Tibial nerve (tissue), 4 donors: ENCODE measurements around the gene RNF130. TPM values are rescaled to one million over a fixed set of nuclear protein-coding genes. Genes with fewer than 3 reads are reported as not detected.
"Not testable (repeated sequence)": the region's sequence is repeated elsewhere in the genome, so short reads cannot be mapped to it uniquely, and the experiment has no call there.

Experiments used
- DNase-seq, 2 donors: peaks; one replicate each; pipeline ENCODE4 v3.0.0-alpha.2; 2019; ENCODE audit warnings: low spot score in 2 of 2
- H3K27ac ChIP-seq, 4 donors: fragments of 200-600 bp; sonication (generic) in 3 of 4; one replicate each; pipeline ENCODE4 v1.5.1; 2017 to 2019; ENCODE audit warnings: mild to moderate bottlenecking in 1 of 4
- H3K27me3 ChIP-seq, 2 donors: fragments of 200-600 bp; sonication (generic) in 1 of 2; one replicate each; pipeline versions ENCODE4 v1.5.1 to v1.6.0; 2017 to 2019
- H3K36me3 ChIP-seq, 3 donors: fragments of 200-600 bp; sonication (generic); one replicate each; pipeline ENCODE4 v1.5.1; 2018 to 2019
- H3K4me1 ChIP-seq, 4 donors: fragments of 200-600 bp; sonication (generic) in 3 of 4; one replicate each; pipeline ENCODE4 v1.5.1; 2017 to 2019
- H3K4me3 ChIP-seq, 4 donors: fragments of 200-600 bp; sonication (generic) in 3 of 4; one replicate each; pipeline ENCODE4 v1.5.1; 2017 to 2019; ENCODE audit warnings: mild to moderate bottlenecking in 1 of 4, moderate library complexity in 1 of 4
- H3K9me3 ChIP-seq, 4 donors: fragments of 200-600 bp; sonication (generic) in 3 of 4; one replicate each; pipeline ENCODE4 v1.5.1; 2017 to 2019
- CTCF ChIP-seq, 5 experiments: fragments of 200-600 bp in 3 of 5; fragments of 450-650 bp in 2 of 5; sonication (generic) in 3 of 5; IDR thresholded peaks; one replicate each; pipeline ENCODE4 v1.5.1; 2016 to 2019; ENCODE audit warnings: antibody characterized with exemption in 5 of 5, mild to moderate bottlenecking in 3 of 5, moderate library complexity in 2 of 5
- EP300 ChIP-seq, 2 donors: sonication (generic); formaldehyde crosslinking; IDR thresholded peaks; one replicate each; pipeline ENCODE4 v1.6.1; 2017; ENCODE audit warnings: antibody characterized with exemption in 2 of 2, mild to moderate bottlenecking in 1 of 2
- POLR2A ChIP-seq, 2 donors: fragments of 450-650 bp; IDR thresholded peaks; one replicate each; pipeline ENCODE4 v1.6.1; 2017; ENCODE audit warnings: antibody characterized with exemption in 2 of 2, mild to moderate bottlenecking in 2 of 2, moderate library complexity in 2 of 2
- WGBS, 2 donors: methylation state at CpG; one replicate each; pipeline ENCODE4 v1.1.5; 2018; 5-methylcytosine and 5-hydroxymethylcytosine counted together
- total RNA-seq, 4 donors: library from RNA; depleted of rRNA; stranded (reverse); fragments of >200 nt; gene quantifications; one replicate each; pipeline ENCODE4 v1.1.0, GENCODE V29; 2016

Gene RNF130
- total RNA-seq, 4 donors from 2014 or later = 121 to 150 (median 143) TPM

GRCh38 chr5:180018347-180019060, 53.1 kb downstream of the RNF130 start:
- 89 to 91% methylated on average over 5 of the region's 5 CpGs for WGBS, 2 donors
- no peaks in the 10 kb centered on the region for H3K9me3 ChIP-seq
- H3K36me3 ChIP-seq = peaks cover 0 to 20% (median 0%) of the 10 kb centered on the region in 3 donors
- no peak overlapping the region for H3K27ac ChIP-seq
- no peaks in the 10 kb centered on the region for H3K27me3 ChIP-seq
- H3K4me3 ChIP-seq = no peak overlapping the region
- peaks cover 0 to 20% (median 0%) of the 10 kb centered on the region in 4 donors for H3K4me1 ChIP-seq
- TF ChIP-seq EP300 (IDR thresholded peaks at IDR 0.05) (no peak), CTCF (IDR thresholded peaks at IDR 0.05) (no peak), POLR2A (IDR thresholded peaks at IDR 0.05) (no peak)
- DNase-seq = no peak

GRCh38 chr5:180015523-180015922, 56.0 kb downstream of the RNF130 start:
- not testable (repeated sequence) for H3K27ac ChIP-seq, H3K9me3 ChIP-seq, H3K27me3 ChIP-seq, H3K4me3 ChIP-seq, DNase-seq
- Histone ChIP-seq H3K36me3 (peaks cover 0 to 39% (median 0%) of the 10 kb centered on the region in 3 donors), H3K4me1 (peaks cover 0 to 23% (median 0%) of the 10 kb centered on the region in 4 donors)
- 87 to 100% methylated on average over 1 of the region's 1 CpG for WGBS, 2 donors

- 33 to 50% methylated on average over 1 of the region's 1 CpG for WGBS, 2 donors
- DNase-seq = no peak
- peak overlapping the region in 1 of 4 donors; percentile 14 for H3K27ac ChIP-seq
- peaks cover 0 to 32% (median 0%) of the 10 kb centered on the region in 3 donors for H3K36me3 ChIP-seq
- H3K4me1 ChIP-seq = peaks cover 0 to 23% (median 0%) of the 10 kb centered on the region in 4 donors
- H3K9me3 ChIP-seq = no peaks in the 10 kb centered on the region
- H3K4me3 ChIP-seq = no peak overlapping the region
- no peaks in the 10 kb centered on the region for H3K27me3 ChIP-seq
- TF ChIP-seq EP300 (IDR thresholded peaks at IDR 0.05) = no peak
- TF ChIP-seq POLR2A (IDR thresholded peaks at IDR 0.05) = no peak
- TF ChIP-seq CTCF (IDR thresholded peaks at IDR 0.05) = no peak
These were observed 57.9 kb downstream of the RNF130 start for GRCh38 chr5:180013678-180014077.

- Histone ChIP-seq H3K4me1 (peaks cover 0 to 36% (median 4%) of the 10 kb centered on the region in 4 donors), H3K27ac (no peak overlapping the region), H3K4me3 (no peak overlapping the region), H3K27me3 (no peaks in the 10 kb centered on the region), H3K9me3 (no peaks in the 10 kb centered on the region), H3K36me3 (peaks cover 0 to 30% (median 0%) of the 10 kb centered on the region in 3 donors)
- TF ChIP-seq CTCF (IDR thresholded peaks at IDR 0.05) (no peak), EP300 (IDR thresholded peaks at IDR 0.05) (no peak), POLR2A (IDR thresholded peaks at IDR 0.05) (no peak)
- DNase-seq = no peak
- WGBS, 2 donors = 41 to 61% methylated on average over 2 of the region's 2 CpGs
These were observed 59.2 kb downstream of the RNF130 start for GRCh38 chr5:180012316-180012715.

GRCh38 chr5:180010636-180011035, 60.9 kb downstream of the RNF130 start:
- TF ChIP-seq CTCF (IDR thresholded peaks at IDR 0.05) (no peak), EP300 (IDR thresholded peaks at IDR 0.05) (no peak), POLR2A (IDR thresholded peaks at IDR 0.05) (no peak)

More at GRCh38 chr5:180010636-180011035, 60.9 kb downstream of the RNF130 start:
- Histone ChIP-seq H3K4me3 (no peak overlapping the region), H3K4me1 (peaks cover 0 to 42% (median 12%) of the 10 kb centered on the region in 4 donors), H3K27ac (no peak overlapping the region), H3K36me3 (peaks cover 0 to 30% (median 0%) of the 10 kb centered on the region in 3 donors), H3K9me3 (no peaks in the 10 kb centered on the region), H3K27me3 (no peaks in the 10 kb centered on the region)
- DNase-seq = no peak
- WGBS, 2 donors = 84 to 87% methylated on average over 3 of the region's 3 CpGs
